ENCODE results near the gene ATP6V0A1.

- TF ChIP-seq CTCF (IDR thresholded peaks at IDR 0.05) (no peak), ZFX (IDR thresholded peaks at IDR 0.05; ENCODE audit: borderline replicate concordance) (no peak)
Measured at GRCh38 chr17:42456223-42457106, 2.2 kb upstream of the ATP6V0A1 start.

Measured in 22Rv1 (cell line).